HEK293 (cell line): Measurements from ENCODE around the gene BDKRB1.

Experiments used
- TF ChIP-seq, protein P1 (sequence below): fragments of 450-650 bp; formaldehyde crosslinking; IDR thresholded peaks from 2 replicates; pipeline ENCODE4 v1.5.1; 2016; ENCODE audit warnings: missing biosample characterization, missing genetic modification characterization
- TF ChIP-seq, protein P2 (sequence below): fragments of 450-650 bp; formaldehyde crosslinking; IDR thresholded peaks from 2 replicates; pipeline ENCODE4 v1.5.1; 2016; ENCODE audit warnings: missing biosample characterization, missing genetic modification characterization

DNA sequence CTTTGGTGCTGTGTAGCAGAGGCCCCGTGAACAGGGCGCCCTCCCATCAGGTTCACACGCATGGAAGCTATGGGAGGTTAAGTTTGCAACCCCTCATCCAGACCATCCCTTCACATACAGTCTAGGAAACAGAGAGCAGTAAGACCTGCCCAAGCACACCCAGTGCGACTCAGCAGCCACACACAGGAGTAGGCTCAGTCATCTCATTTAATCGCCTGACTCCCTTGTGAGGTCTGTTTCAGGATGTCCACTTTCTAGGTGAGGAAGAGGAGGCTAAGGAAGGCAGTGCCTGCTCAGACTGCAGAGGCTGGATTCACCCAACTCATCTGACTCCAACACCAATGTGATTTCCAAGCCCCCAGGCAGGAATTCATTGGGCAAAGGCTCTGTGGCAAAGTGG, 11.9 kb downstream of the BDKRB1 start:
- TF ChIP-seq, protein P1, sequence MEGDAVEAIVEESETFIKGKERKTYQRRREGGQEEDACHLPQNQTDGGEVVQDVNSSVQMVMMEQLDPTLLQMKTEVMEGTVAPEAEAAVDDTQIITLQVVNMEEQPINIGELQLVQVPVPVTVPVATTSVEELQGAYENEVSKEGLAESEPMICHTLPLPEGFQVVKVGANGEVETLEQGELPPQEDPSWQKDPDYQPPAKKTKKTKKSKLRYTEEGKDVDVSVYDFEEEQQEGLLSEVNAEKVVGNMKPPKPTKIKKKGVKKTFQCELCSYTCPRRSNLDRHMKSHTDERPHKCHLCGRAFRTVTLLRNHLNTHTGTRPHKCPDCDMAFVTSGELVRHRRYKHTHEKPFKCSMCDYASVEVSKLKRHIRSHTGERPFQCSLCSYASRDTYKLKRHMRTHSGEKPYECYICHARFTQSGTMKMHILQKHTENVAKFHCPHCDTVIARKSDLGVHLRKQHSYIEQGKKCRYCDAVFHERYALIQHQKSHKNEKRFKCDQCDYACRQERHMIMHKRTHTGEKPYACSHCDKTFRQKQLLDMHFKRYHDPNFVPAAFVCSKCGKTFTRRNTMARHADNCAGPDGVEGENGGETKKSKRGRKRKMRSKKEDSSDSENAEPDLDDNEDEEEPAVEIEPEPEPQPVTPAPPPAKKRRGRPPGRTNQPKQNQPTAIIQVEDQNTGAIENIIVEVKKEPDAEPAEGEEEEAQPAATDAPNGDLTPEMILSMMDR (tag by site-specific recombination), result no peak
- TF ChIP-seq, protein P2, sequence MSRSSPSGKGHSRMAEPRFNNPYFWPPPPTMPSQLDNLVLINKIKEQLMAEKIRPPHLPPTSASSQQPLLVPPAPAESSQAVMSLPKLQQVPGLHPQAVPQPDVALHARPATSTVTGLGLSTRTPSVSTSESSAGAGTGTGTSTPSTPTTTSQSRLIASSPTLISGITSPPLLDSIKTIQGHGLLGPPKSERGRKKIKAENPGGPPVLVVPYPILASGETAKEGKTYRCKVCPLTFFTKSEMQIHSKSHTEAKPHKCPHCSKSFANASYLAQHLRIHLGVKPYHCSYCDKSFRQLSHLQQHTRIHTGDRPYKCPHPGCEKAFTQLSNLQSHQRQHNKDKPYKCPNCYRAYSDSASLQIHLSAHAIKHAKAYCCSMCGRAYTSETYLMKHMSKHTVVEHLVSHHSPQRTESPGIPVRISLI (tag by site-specific recombination), result no peak
